Liver (tissue), 9 donors: ENCODE measurements around the gene CNBP. TPM values are rescaled to one million over a fixed set of nuclear protein-coding genes. Genes with fewer than 3 reads are reported as not detected.

Experiments
- DNase-seq: peaks from one replicate; pipeline ENCODE4 v3.0.0-alpha.2; 2017; ENCODE audit warnings: low spot score
- H3K27ac ChIP-seq, 2 donors: one replicate each; pipeline ENCODE4 v1.7.0; 2013; ENCODE audit warnings: inconsistent platforms in 2 of 2, low read length in 2 of 2, control low read depth in 1 of 2, low read depth in 1 of 2, mild to moderate bottlenecking in 1 of 2
- H3K27me3 ChIP-seq, 4 donors: one replicate each; pipeline versions ENCODE4 v1.6.1 to v1.7.0; 2013; ENCODE audit warnings: low read length in 3 of 4, inconsistent platforms in 1 of 4, mild to moderate bottlenecking in 1 of 4, moderate library complexity in 1 of 4; ENCODE audit not compliant: control insufficient read depth in 4 of 4, insufficient read depth in 4 of 4
- H3K36me3 ChIP-seq, 4 donors: one replicate each; pipeline versions ENCODE4 v1.6.1 to v1.7.0; 2013; ENCODE audit warnings: low read length in 3 of 4, mild to moderate bottlenecking in 3 of 4, low read depth in 1 of 4, moderate library complexity in 1 of 4; ENCODE audit not compliant: control insufficient read depth in 4 of 4, insufficient read depth in 3 of 4
- H3K4me1 ChIP-seq, 4 donors: one replicate each; pipeline versions ENCODE4 v1.6.1 to v1.7.0; 2013; ENCODE audit warnings: low read length in 3 of 4, mild to moderate bottlenecking in 3 of 4, moderate library complexity in 1 of 4; ENCODE audit not compliant: control insufficient read depth in 4 of 4, insufficient read depth in 4 of 4
- H3K4me3 ChIP-seq, 3 donors: one replicate each; pipeline versions ENCODE4 v1.6.1 to v1.7.0; 2013; ENCODE audit warnings: low read length in 3 of 3, control low read depth in 1 of 3, low read depth in 1 of 3, mild to moderate bottlenecking in 1 of 3
- H3K9ac ChIP-seq, 2 donors: one replicate each; pipeline ENCODE4 v1.7.0; 2013; ENCODE audit warnings: low read length in 2 of 2, mild to moderate bottlenecking in 2 of 2, moderate library complexity in 2 of 2, control low read depth in 1 of 2, low read depth in 1 of 2
- H3K9me3 ChIP-seq, 4 donors: one replicate each; pipeline versions ENCODE4 v1.6.1 to v1.7.0; 2013; ENCODE audit warnings: low read length in 3 of 4; ENCODE audit not compliant: control insufficient read depth in 4 of 4
- ATF3 ChIP-seq: IDR thresholded peaks from 2 replicates; pipeline ENCODE4 v1.6.1; 2016; ENCODE audit warnings: antibody characterized with exemption
- CTCF ChIP-seq: fragments of 150-350 bp; IDR thresholded peaks from 2 replicates; pipeline ENCODE4 v1.5.1; 2017; ENCODE audit warnings: improper control_type of control experiment, low read depth, low read length; ENCODE audit not compliant: missing input control
- EGR1 ChIP-seq, 2 donors: IDR thresholded peaks; 2 replicates each; pipeline ENCODE4 v1.6.1; 2016 to 2018; ENCODE audit warnings: antibody characterized with exemption in 2 of 2, low read depth in 2 of 2
- FOXA1 ChIP-seq: IDR thresholded peaks from 2 replicates; pipeline ENCODE4 v1.6.1; 2016; ENCODE audit warnings: antibody characterized with exemption
- FOXA2 ChIP-seq: IDR thresholded peaks from 2 replicates; pipeline ENCODE4 v1.6.1; 2016; ENCODE audit warnings: antibody characterized with exemption
- GABPA ChIP-seq, 2 donors: IDR thresholded peaks in 1 of 2; conservative IDR thresholded peaks in 1 of 2; 2 replicates each; pipeline ENCODE4 v1.6.1; 2016; ENCODE audit warnings: antibody characterized with exemption in 2 of 2, mild to moderate bottlenecking in 1 of 2, moderate library complexity in 1 of 2
- HNF4A ChIP-seq, 2 donors: conservative IDR thresholded peaks; 2 replicates each; pipeline ENCODE4 v1.6.1; 2016; ENCODE audit warnings: antibody characterized with exemption in 2 of 2, mild to moderate bottlenecking in 2 of 2
- HNF4G ChIP-seq: IDR thresholded peaks from 2 replicates; pipeline ENCODE4 v1.6.1; 2016; ENCODE audit warnings: antibody characterized with exemption
- JUND ChIP-seq, 2 donors: IDR thresholded peaks; 2 replicates each; pipeline ENCODE4 v1.6.1; 2016; ENCODE audit warnings: antibody characterized with exemption in 2 of 2
- MAX ChIP-seq: IDR thresholded peaks from 2 replicates; pipeline ENCODE4 v1.6.1; 2016; ENCODE audit warnings: antibody characterized with exemption
- NR2F2 ChIP-seq: IDR thresholded peaks from 2 replicates; pipeline ENCODE4 v1.6.1; 2016; ENCODE audit warnings: antibody characterized with exemption
- RAD21 ChIP-seq, 2 donors: IDR thresholded peaks; 2 replicates each; pipeline ENCODE4 v1.6.1; 2016; ENCODE audit warnings: antibody characterized with exemption in 2 of 2, mild to moderate bottlenecking in 2 of 2
- REST ChIP-seq: IDR thresholded peaks from 2 replicates; pipeline ENCODE4 v1.6.1; 2016; ENCODE audit warnings: antibody characterized with exemption, mild to moderate bottlenecking
- RXRA ChIP-seq, 2 donors: IDR thresholded peaks; 2 replicates each; pipeline ENCODE4 v1.6.1; 2017 to 2018; ENCODE audit warnings: antibody characterized with exemption in 2 of 2, mild to moderate bottlenecking in 1 of 2
- SP1 ChIP-seq: IDR thresholded peaks from 2 replicates; pipeline ENCODE4 v1.6.1; 2018; ENCODE audit warnings: antibody characterized with exemption, mild to moderate bottlenecking
- TAF1 ChIP-seq: conservative IDR thresholded peaks from 2 replicates; pipeline ENCODE4 v1.6.1; 2016; ENCODE audit warnings: antibody characterized with exemption, mild to moderate bottlenecking
- YY1 ChIP-seq: IDR thresholded peaks from 2 replicates; pipeline ENCODE4 v1.6.1; 2016; ENCODE audit warnings: antibody characterized with exemption, mild to moderate bottlenecking
- ZBTB33 ChIP-seq: IDR thresholded peaks from 2 replicates; pipeline ENCODE4 v1.6.1; 2016; ENCODE audit warnings: antibody characterized with exemption
- WGBS: extraction: QIAGEN DNeasy Blood & Tissue Kit; methylation state at CpG from one replicate; pipeline ENCODE4 v1.1.7; 2013; 5-methylcytosine and 5-hydroxymethylcytosine counted together
- polyA plus RNA-seq, 2 donors: library from polyadenylated mRNA; stranded (reverse) in 1 of 2; unstranded in 1 of 2; fragments of 200-250 nt in 1 of 2; fragments of >200 nt in 1 of 2; fragmentation: Nextera tagmentation in 1 of 2; extraction: Ambion mirVana in 1 of 2; gene quantifications; one replicate each; pipeline versions ENCODE4 v1.2.1 to v1.2.3, GENCODE V29; 2013 to 2015
- total RNA-seq, 2 donors: library from RNA; depleted of rRNA; stranded (reverse); fragments of >200 nt; gene quantifications; one replicate each; pipeline ENCODE4 v1.2.3, GENCODE V29; 2014
- donor health status: healthy.
- donor health status: healthy.
- donor health status: healthy.
- donor health status: healthy.
- donor health status: healthy.

Gene CNBP
- total and polyA plus RNA-seq, 4 donors: 162 to 291 (median 214) TPM

- peaks cover 0 to 6% (median 4%) of the 10 kb centered on the region in 4 donors for H3K36me3 ChIP-seq
- no peak for DNase-seq
- H3K4me1 ChIP-seq: peaks cover 17 to 40% (median 34%) of the 10 kb centered on the region in 4 donors
- H3K4me3 ChIP-seq: peak overlapping the region in 1 of 3 donors; percentile 70
- TF ChIP-seq NR2F2: no peak
- TF ChIP-seq JUND (IDR thresholded peaks at IDR 0.05): no peak
- TF ChIP-seq REST: no peak
- TF ChIP-seq SP1: no peak
- no peak for TF ChIP-seq ATF3
- no peak for TF ChIP-seq HNF4G
- TF ChIP-seq FOXA2: no peak
- TF ChIP-seq RXRA (IDR thresholded peaks at IDR 0.05): no peak
- no peak for TF ChIP-seq HNF4A (conservative IDR thresholded peaks at IDR 0.05)
- H3K27me3 ChIP-seq: no peaks in the 10 kb centered on the region
- peak overlapping the region; percentile 91 to 93 for H3K27ac ChIP-seq
- WGBS: 68% methylated on average over 18 of the region's 18 CpGs
- H3K9me3 ChIP-seq: no peaks in the 10 kb centered on the region
- H3K9ac ChIP-seq: no peak overlapping the region
Observed at GRCh38 chr3:129122412-129123011, 61.2 kb downstream of the CNBP start.

- Histone ChIP-seq H3K4me1 (peaks cover 17 to 46% (median 40%) of the 10 kb centered on the region in 4 donors), H3K4me3 (peak within 1 kb of the TSS; percentile 70 to 96 (median 90)), H3K9me3 (no peaks in the 10 kb centered on the region), H3K27ac (peak within 1 kb of the TSS; percentile 99 to 100), H3K9ac (peak within 1 kb of the TSS; percentile 90 to 99), H3K27me3 (no peaks in the 10 kb centered on the region), H3K36me3 (peaks cover 0 to 6% (median 1%) of the 10 kb centered on the region in 4 donors)
- no peak for TF ChIP-seq NR2F2
- TF ChIP-seq RAD21 (IDR thresholded peaks at IDR 0.05): peak in 1 of 2 donors; percentile 5
- TF ChIP-seq GABPA (IDR thresholded peaks at IDR 0.05 in 1 of 2, conservative IDR thresholded peaks at IDR 0.05 in 1 of 2): no peak
- TF ChIP-seq EGR1 (IDR thresholded peaks at IDR 0.05; ENCODE audit: low read depth in 2 of 2): peak in 1 of 2 donors; percentile 38
- TF ChIP-seq FOXA2: no peak
- TF ChIP-seq ZBTB33: no peak
- TF ChIP-seq REST: no peak
- TF ChIP-seq HNF4A (conservative IDR thresholded peaks at IDR 0.05): peak; percentile 22 to 54
- TF ChIP-seq RXRA (IDR thresholded peaks at IDR 0.05): peak; percentile 57 to 72
- TF ChIP-seq SP1: peak; percentile 93
- no peak for TF ChIP-seq TAF1
- no peak for TF ChIP-seq FOXA1
- no peak for TF ChIP-seq JUND (IDR thresholded peaks at IDR 0.05)
- TF ChIP-seq MAX: no peak
- peak; percentile 19 for TF ChIP-seq HNF4G
- no peak for TF ChIP-seq CTCF
- no peak for TF ChIP-seq YY1
- TF ChIP-seq ATF3: no peak
- DNase-seq: peak; percentile 96
- WGBS: 4% methylated on average over 60 of the region's 60 CpGs
Observed at GRCh38 chr3:129121792-129122411, 61.8 kb downstream of the CNBP start, which contains the start of gene RAB43. TSS of gene RAB43 (minus strand) at chr3:129121804. CDS start at chr3:129121489, 315 bp downstream.
